ENCODE data around the gene UPF3A.
"Not testable (repeated sequence)": the region's sequence is repeated elsewhere in the genome, so short reads cannot be mapped to it uniquely, and the experiment has no call there.

UPF3A gene

GRCh38 chr13:114281351-114282040, at the start of gene UPF3A:
TSS of gene UPF3A (plus strand) at chr13:114281601. CDS start at chr13:114281640, 39 bp downstream.
- DNase-seq (ENCODE audit: low spot score): peak; percentile 95

GRCh38 chr13:114231886-114232285, 49.5 kb upstream of the UPF3A start:
- DNase-seq (ENCODE audit: low spot score): no peak

GRCh38 chr13:114234266-114234644, 47.1 kb upstream of the UPF3A start:
- DNase-seq (ENCODE audit: low spot score): no peak

GRCh38 chr13:114234645-114235421, 46.6 kb upstream of the UPF3A start, which contains the start of gene CDC16:
TSS of gene CDC16 (plus strand) at chr13:114234897. CDS start at chr13:114235085, 188 bp downstream.
- peak; percentile 96 for DNase-seq (ENCODE audit: low spot score)

GRCh38 chr13:114235697-114236096, 45.7 kb upstream of the UPF3A start:
- DNase-seq (ENCODE audit: low spot score): no peak

- no peak for DNase-seq (ENCODE audit: low spot score)
Observed at GRCh38 chr13:114236227-114236626, 45.2 kb upstream of the UPF3A start.

GRCh38 chr13:114237415-114238112, 43.8 kb upstream of the UPF3A start:
- no peak for DNase-seq (ENCODE audit: low spot score)

- DNase-seq (ENCODE audit: low spot score): no peak
Observed at GRCh38 chr13:114241918-114242317, 39.5 kb upstream of the UPF3A start.

GRCh38 chr13:114243971-114244370, 37.4 kb upstream of the UPF3A start:
- DNase-seq (ENCODE audit: low spot score): no peak

GRCh38 chr13:114244637-114245036, 36.8 kb upstream of the UPF3A start:
- no peak for DNase-seq (ENCODE audit: low spot score)

- DNase-seq (ENCODE audit: low spot score): no peak
Observed at GRCh38 chr13:114248011-114248410, 33.4 kb upstream of the UPF3A start.

- DNase-seq (ENCODE audit: low spot score): no peak
Observed at GRCh38 chr13:114249077-114249476, 32.3 kb upstream of the UPF3A start.

GRCh38 chr13:114251639-114252440, 29.6 kb upstream of the UPF3A start:
- DNase-seq (ENCODE audit: low spot score): not testable (repeated sequence)

GRCh38 chr13:114256547-114256946, 24.9 kb upstream of the UPF3A start:
- DNase-seq (ENCODE audit: low spot score): no peak

GRCh38 chr13:114257014-114257413, 24.4 kb upstream of the UPF3A start:
- DNase-seq (ENCODE audit: low spot score): no peak

- DNase-seq (ENCODE audit: low spot score): no peak
Observed at GRCh38 chr13:114258589-114258988, 22.8 kb upstream of the UPF3A start.

GRCh38 chr13:114259374-114259773, 22.0 kb upstream of the UPF3A start:
- no peak for DNase-seq (ENCODE audit: low spot score)

- DNase-seq (ENCODE audit: low spot score): no peak
Observed at GRCh38 chr13:114259974-114260373, 21.4 kb upstream of the UPF3A start.

- DNase-seq (ENCODE audit: low spot score): no peak
Observed at GRCh38 chr13:114260814-114261213, 20.6 kb upstream of the UPF3A start.

GRCh38 chr13:114261328-114261965, 20.0 kb upstream of the UPF3A start:
- DNase-seq (ENCODE audit: low spot score): no peak

- peak; percentile 23 for DNase-seq (ENCODE audit: low spot score)
Observed at GRCh38 chr13:114263578-114263977, 17.8 kb upstream of the UPF3A start.

All from NAMALWA (cell line).